Gastrocnemius medialis (tissue), 4 donors: Measurements from ENCODE around the gene PRSS53.

Experiments used
- CTCF ChIP-seq, 5 experiments: fragments of 450-650 bp in 3 of 5; fragments of 200-600 bp in 2 of 5; sonication (generic) in 2 of 5; IDR thresholded peaks in 4 of 5; conservative IDR thresholded peaks in 1 of 5; 1 replicate in 4 of 5; 2 replicates in 1 of 5; pipeline ENCODE4 v1.5.1; 2016 to 2019; ENCODE audit warnings: antibody characterized with exemption in 5 of 5, mild to moderate bottlenecking in 3 of 5, moderate library complexity in 3 of 5
- POLR2A ChIP-seq, 2 donors: fragments of 450-650 bp; IDR thresholded peaks; one replicate each; pipeline ENCODE4 v1.6.1; 2017; ENCODE audit warnings: antibody characterized with exemption in 2 of 2, mild to moderate bottlenecking in 2 of 2, moderate library complexity in 2 of 2

GRCh38 chr16:31063843-31064611 is 24.7 kb downstream of the PRSS53 start:
- TF ChIP-seq POLR2A (IDR thresholded peaks at IDR 0.05) (no peak), CTCF (IDR thresholded peaks at IDR 0.05 in 4 of 5, conservative IDR thresholded peaks at IDR 0.05 in 1 of 5) (no peak)
